ENCODE results near the gene TANGO2.

The TANGO2 gene

GRCh38 chr22:19974935-19975706 lies 45.8 kb upstream of the TANGO2 start:
- no peak for TF ChIP-seq CTCF (IDR thresholded peaks at IDR 0.05; ENCODE audit: low read depth, low read length)
- no peak for DNase-seq (ENCODE audit: extremely low read depth, low read depth)

- no peak for DNase-seq (ENCODE audit: extremely low read depth, low read depth)
- TF ChIP-seq CTCF (IDR thresholded peaks at IDR 0.05; ENCODE audit: low read depth, low read length) = no peak
Observed at GRCh38 chr22:19975707-19976035, 45.2 kb upstream of the TANGO2 start.

- no peak for TF ChIP-seq CTCF (IDR thresholded peaks at IDR 0.05; ENCODE audit: low read depth, low read length)
- no peak for DNase-seq (ENCODE audit: extremely low read depth, low read depth)
Observed at GRCh38 chr22:19976671-19977070, 44.2 kb upstream of the TANGO2 start.

- no peak for DNase-seq (ENCODE audit: extremely low read depth, low read depth)
- no peak for TF ChIP-seq CTCF (IDR thresholded peaks at IDR 0.05; ENCODE audit: low read depth, low read length)
Observed at GRCh38 chr22:19977296-19978243, 43.3 kb upstream of the TANGO2 start.

GRCh38 chr22:19978748-19979147 lies 42.2 kb upstream of the TANGO2 start:
- no peak for TF ChIP-seq CTCF (IDR thresholded peaks at IDR 0.05; ENCODE audit: low read depth, low read length)
- no peak for DNase-seq (ENCODE audit: extremely low read depth, low read depth)

- TF ChIP-seq CTCF (IDR thresholded peaks at IDR 0.05; ENCODE audit: low read depth, low read length) = no peak
- DNase-seq (ENCODE audit: extremely low read depth, low read depth) = no peak
Observed at GRCh38 chr22:19979712-19980493, 41.0 kb upstream of the TANGO2 start.

Measured in AG09319 (cell line).